ENCODE data around the gene ADAT3. TPM values are rescaled to one million over a fixed set of nuclear protein-coding genes. Genes with fewer than 3 reads are reported as not detected.

Gene ADAT3
- 10 to 100 TPM in 3 of 5 donors, 1 to 10 TPM in 2; 4.2 to 75.9 (median 18.3) TPM for total RNA-seq
- polyA plus RNA-seq = 1 to 10 TPM; 5.5 to 6.7 (median 6.0) TPM
- long read RNA-seq, donor 1 = 0 reads
- long read RNA-seq, donor 2 = 0 reads
- long read RNA-seq, donor 3 = 0 reads
- long read RNA-seq, donor 4 = 0 reads
- long read RNA-seq, donor 5, partial matches to known transcripts = 0 of 1 reads
- long read RNA-seq, donor 5, other reads (novel, unspliced or antisense) = 0 of 1 reads
- long read RNA-seq, donor 6, partial matches to known transcripts = 0 of 3 reads
- long read RNA-seq, donor 6, other reads (novel, unspliced or antisense) = 0 of 3 reads
- long read RNA-seq, donor 7 = 0 reads
- long read RNA-seq, donor 8 = 0 reads
- long read RNA-seq, donor 9, partial matches to known transcripts = 0 of 1 reads
- long read RNA-seq, donor 9, other reads (novel, unspliced or antisense) = 0 of 1 reads
- long read RNA-seq, donor 10 = 0 reads

GRCh38 chr19:1905110-1905862, at the start of gene ADAT3, which contains the start of gene SCAMP4:
Gene ADAT3, plus strand, starts transcription at chr19:1905399. Its CDS starts 6,649 bp downstream, at chr19:1912048.
Gene SCAMP4, plus strand, starts transcription at chr19:1905399. Its CDS starts 9,621 bp downstream, at chr19:1915020.
- Histone ChIP-seq H3K27ac (peak within 1 kb of the TSS; percentile 78 to 94 (median 93)), H3K4me3 (peak within 1 kb of the TSS; percentile 63 to 77 (median 65)), H3K27me3 (no peaks in the 10 kb centered on the region), H3K9me3 (no peaks in the 10 kb centered on the region), H3K4me1 (peaks cover 38 to 61% (median 54%) of the 10 kb centered on the region in 4 donors), H3K36me3 (peaks cover 0 to 7% (median 0%) of the 10 kb centered on the region in 4 donors)
- TF ChIP-seq EP300 (IDR thresholded peaks at IDR 0.05) (no peak), POLR2A (IDR thresholded peaks at IDR 0.05) (peak in 1 of 4 donors; percentile 38), CTCF (IDR thresholded peaks at IDR 0.05) (no peak), POLR2AphosphoS5 (IDR thresholded peaks at IDR 0.05) (peak; percentile 77 to 95 (median 84))
- DNase-seq = peak; percentile 99 to 100
- WGBS, 5 donors = 0 to 1% (median 1%) methylated on average over 39 to 92 of the region's 92 CpGs
- intact Hi-C loops (cut with DNase I; ENCODE audit: low total_unique reads) = no loop called here

GRCh38 chr19:1855828-1856255, 49.4 kb upstream of the ADAT3 start:
- no peak for TF ChIP-seq POLR2AphosphoS5 (IDR thresholded peaks at IDR 0.05)
- TF ChIP-seq CTCF (IDR thresholded peaks at IDR 0.05) = no peak
- TF ChIP-seq EP300 (IDR thresholded peaks at IDR 0.05) = no peak
- no peak for TF ChIP-seq POLR2A (IDR thresholded peaks at IDR 0.05)
- peaks cover 0 to 19% (median 0%) of the 10 kb centered on the region in 3 donors for H3K27me3 ChIP-seq
- H3K4me3 ChIP-seq = peak overlapping the region; percentile 44 to 55 (median 48)
- peaks cover 87 to 98% (median 94%) of the 10 kb centered on the region in 4 donors for H3K4me1 ChIP-seq
- no peaks in the 10 kb centered on the region for H3K9me3 ChIP-seq
- 14 to 32% (median 25%) methylated on average over 7 to 13 of the region's 13 CpGs for WGBS, 5 donors
- intact Hi-C loops (cut with DNase I; ENCODE audit: low total_unique reads) = no loop called here
- H3K27ac ChIP-seq = peak overlapping the region; percentile 85 to 94 (median 91)
- H3K36me3 ChIP-seq = peaks cover 0 to 8% (median 2%) of the 10 kb centered on the region in 4 donors
- DNase-seq = peak in 1 of 2 donors; percentile 59

GRCh38 chr19:1856345-1856697, 48.9 kb upstream of the ADAT3 start:
- Histone ChIP-seq H3K4me3 (peak overlapping the region; percentile 44 to 55 (median 48)), H3K4me1 (peaks cover 92 to 100% (median 98%) of the 10 kb centered on the region in 4 donors), H3K27me3 (peaks cover 0 to 19% (median 0%) of the 10 kb centered on the region in 3 donors), H3K9me3 (no peaks in the 10 kb centered on the region), H3K36me3 (peaks cover 0 to 8% (median 2%) of the 10 kb centered on the region in 4 donors), H3K27ac (peak overlapping the region; percentile 85 to 94 (median 91))
- peak in 1 of 2 donors; percentile 65 for DNase-seq
- WGBS, 5 donors = 40 to 68% (median 53%) methylated on average over 1 to 6 of the region's 6 CpGs
- intact Hi-C loops (cut with DNase I; ENCODE audit: low total_unique reads) = no loop called here
- TF ChIP-seq POLR2AphosphoS5 (IDR thresholded peaks at IDR 0.05) = no peak
- no peak for TF ChIP-seq CTCF (IDR thresholded peaks at IDR 0.05)
- no peak for TF ChIP-seq EP300 (IDR thresholded peaks at IDR 0.05)
- TF ChIP-seq POLR2A (IDR thresholded peaks at IDR 0.05) = no peak

Measured in stomach (tissue), 19 donors.